Measurements from ENCODE around the gene KCNH1.

The KCNH1 gene

DNA sequence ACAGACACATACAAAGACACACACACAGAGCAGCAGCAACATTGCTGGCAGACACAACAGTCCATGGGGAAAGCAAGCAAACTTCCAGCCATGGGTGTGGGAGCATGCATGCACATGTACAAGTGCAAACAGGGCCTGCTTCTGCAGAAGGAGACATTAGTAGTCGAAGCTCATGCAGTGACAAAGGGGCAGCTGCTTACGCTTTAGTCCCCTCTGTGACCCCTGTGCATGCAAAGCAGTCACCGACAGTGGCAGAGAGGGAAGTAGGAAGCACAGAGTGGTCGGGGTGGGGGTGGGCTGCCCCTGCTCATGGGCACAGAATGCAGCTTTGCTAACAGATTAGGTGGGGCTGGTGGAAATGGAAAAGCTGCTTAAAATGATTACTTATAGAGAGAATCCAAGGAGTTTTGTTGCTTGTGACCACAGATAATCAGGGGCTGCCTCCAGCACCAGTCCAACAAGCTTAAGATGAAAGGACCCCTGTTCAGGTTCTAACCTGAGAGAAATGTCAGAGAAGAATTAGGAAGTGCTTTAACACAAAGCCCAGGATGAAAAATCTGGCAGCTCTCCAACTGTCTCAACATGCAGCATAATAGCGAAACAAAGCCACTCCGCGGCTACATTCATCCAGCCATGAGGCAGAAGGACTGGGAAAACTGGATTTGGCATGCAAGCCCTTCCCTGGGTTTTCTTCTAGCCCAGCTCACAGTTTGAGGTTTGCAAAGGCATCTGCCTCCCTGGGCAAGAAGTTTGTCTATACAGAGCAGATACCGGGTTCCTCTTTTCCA is 378.9 kb downstream of the KCNH1 start:
- no peak for DNase-seq (ENCODE audit: low spot score)

DNA sequence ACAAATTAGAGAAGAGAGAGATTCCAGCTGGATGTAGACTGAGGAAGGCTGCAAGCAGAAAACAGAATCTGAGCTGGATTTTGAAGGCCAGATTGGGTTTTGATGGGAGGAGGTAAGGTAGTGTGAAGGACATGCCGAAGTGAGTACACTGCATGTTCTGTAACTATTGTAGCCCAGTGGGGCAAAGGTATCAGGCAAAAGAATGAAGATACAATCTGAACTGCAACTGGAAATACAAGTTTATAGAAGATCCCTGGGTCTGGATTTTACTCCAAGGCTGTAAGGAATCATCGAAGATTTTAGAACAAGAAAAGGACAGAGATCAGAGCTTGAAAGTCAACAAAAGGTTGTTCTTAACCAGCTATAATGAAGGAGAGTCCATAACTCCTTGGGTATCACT is 382.0 kb downstream of the KCNH1 start:
- DNase-seq (ENCODE audit: low spot score) = no peak

- DNase-seq (ENCODE audit: low spot score) = no peak
Observed at GRCh38 chr1:210750468-210750867, 383.5 kb downstream of the KCNH1 start.

DNA sequence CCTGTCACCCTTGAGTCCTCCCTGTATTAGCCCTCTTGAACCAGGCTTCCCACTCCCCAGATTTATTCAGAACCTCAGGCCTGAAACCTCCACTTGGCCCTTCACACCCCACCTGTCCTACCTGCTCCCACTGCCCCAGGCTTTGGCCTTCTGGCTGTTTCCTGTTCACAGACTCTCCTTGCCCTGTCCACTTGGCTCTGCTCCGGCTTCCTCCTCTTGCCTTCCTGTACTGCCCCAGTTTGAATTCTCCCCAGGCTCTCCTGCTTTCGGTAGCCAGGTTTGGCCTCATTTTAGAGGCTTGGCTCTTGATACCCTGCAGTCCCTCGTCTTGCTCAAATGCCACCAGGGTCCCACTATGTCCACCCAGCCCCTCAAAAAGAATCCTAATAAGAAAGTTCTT is 385.2 kb downstream of the KCNH1 start:
- no peak for DNase-seq (ENCODE audit: low spot score)

GRCh38 chr1:210747890-210748289 is 386.1 kb downstream of the KCNH1 start:
- no peak for DNase-seq (ENCODE audit: low spot score)

DNA sequence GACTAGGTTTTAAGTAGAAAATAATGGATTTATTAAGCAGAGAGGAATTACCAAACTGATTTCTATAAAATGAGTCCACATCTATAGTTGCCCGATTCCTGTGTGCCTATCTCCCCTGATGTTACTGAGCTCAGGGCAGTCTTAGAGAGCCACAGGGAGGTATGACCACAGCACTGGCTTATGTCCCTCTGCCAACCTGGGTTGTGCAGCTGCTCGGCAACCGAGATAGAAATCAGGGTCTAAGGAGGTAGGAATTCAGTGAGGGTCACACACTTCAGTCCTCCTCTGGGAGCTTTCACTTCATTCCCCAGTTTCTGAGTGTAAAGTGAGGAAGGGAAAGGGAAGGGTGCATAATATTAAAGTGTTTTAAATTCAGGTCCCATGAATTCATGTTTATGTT is 386.8 kb downstream of the KCNH1 start:
- DNase-seq (ENCODE audit: low spot score) = no peak

GRCh38 chr1:210746024-210746731 is 387.8 kb downstream of the KCNH1 start:
- no peak for DNase-seq (ENCODE audit: low spot score)

DNA sequence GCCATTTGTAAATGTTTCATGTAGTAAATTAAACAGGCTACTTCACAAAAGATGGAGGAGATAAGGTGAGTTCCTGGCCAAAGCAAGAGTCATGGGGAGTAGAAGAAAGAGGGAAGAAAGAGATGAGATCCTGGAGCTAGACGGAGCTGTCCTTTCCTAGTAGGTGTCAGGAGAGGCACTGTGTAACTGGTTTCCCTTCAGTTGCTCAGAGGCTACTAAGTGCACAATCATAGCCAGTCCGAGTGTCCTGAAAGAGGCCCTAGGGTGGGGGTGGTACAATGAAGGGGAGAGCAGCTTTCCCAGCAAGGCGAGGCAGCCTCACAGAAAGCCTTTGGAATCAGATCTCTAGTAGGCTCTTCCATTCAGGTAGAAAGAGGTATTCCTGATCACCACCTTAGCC is 390.9 kb downstream of the KCNH1 start:
- no peak for DNase-seq (ENCODE audit: low spot score)

GRCh38 chr1:210741564-210741963 is 392.4 kb downstream of the KCNH1 start:
- DNase-seq (ENCODE audit: low spot score) = no peak

- DNase-seq (ENCODE audit: low spot score) = no peak
Observed at GRCh38 chr1:210739627-210740026, 394.3 kb downstream of the KCNH1 start.

DNA sequence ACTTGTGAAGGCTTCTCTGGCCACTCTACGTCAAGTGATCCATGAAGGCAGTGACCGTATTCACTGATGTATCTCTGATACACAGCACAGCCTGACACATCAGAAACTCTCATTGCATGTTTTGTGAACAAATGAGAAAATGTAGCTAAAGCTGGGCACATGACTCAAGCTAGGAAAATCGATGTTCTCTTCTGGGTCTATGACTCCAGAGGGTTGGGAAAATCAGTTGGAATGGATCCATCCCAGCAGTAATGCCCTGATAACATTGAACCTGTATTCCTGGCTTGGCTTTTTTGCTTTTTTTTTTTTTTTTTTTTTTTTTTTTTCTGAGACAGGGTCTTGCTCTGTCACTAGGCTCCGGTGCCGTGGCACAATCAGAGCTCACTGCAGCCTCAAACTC is 395.7 kb downstream of the KCNH1 start:
- DNase-seq (ENCODE audit: low spot score) = no peak

DNA sequence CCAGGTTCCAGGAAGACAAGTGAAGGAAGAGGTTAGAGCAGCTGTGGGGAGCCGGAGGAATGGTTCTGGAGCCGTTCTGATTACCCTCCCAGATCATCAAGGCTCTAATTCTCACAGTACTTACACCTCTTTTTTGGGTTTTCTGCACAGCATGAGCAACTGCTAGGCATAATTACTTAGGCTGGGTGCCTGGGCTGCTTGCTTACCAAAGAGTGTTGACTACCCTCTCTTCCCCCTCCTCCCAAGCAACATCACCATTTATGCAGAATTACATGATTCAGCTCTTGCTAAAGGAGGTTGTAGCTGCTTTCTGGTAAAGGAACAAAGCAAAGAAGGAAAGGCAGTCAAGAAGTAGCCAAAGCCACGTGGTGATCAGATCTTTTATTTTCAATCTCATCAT is 397.2 kb downstream of the KCNH1 start:
- DNase-seq (ENCODE audit: low spot score) = no peak

GRCh38 chr1:210731597-210731996 is 402.4 kb downstream of the KCNH1 start:
- no peak for DNase-seq (ENCODE audit: low spot score)

- DNase-seq (ENCODE audit: low spot score) = no peak
Observed at GRCh38 chr1:210731193-210731592, 402.8 kb downstream of the KCNH1 start.

GRCh38 chr1:210730023-210730422 is 403.9 kb downstream of the KCNH1 start:
- DNase-seq (ENCODE audit: low spot score) = no peak

- no peak for DNase-seq (ENCODE audit: low spot score)
Observed at GRCh38 chr1:210728437-210729149, 405.4 kb downstream of the KCNH1 start.

DNA sequence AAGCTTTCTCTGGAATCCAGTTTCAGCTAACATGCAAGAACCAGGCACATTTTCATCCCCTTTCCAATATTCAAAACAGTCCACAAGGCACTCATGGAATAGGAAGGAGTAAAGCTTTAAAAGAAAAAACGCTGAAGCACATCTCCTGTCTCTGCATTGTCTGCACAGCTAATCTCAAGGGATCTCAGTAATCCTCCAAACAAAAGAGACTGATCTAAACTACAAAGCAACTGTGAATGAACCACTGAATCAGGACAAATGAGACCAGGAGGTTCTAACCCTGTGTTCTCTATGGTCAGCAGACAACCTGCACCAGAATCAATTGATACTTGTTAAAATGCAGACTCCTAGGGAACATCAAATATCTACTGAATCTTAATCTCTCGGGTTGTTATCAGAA is 406.2 kb downstream of the KCNH1 start:
- no peak for DNase-seq (ENCODE audit: low spot score)

DNA sequence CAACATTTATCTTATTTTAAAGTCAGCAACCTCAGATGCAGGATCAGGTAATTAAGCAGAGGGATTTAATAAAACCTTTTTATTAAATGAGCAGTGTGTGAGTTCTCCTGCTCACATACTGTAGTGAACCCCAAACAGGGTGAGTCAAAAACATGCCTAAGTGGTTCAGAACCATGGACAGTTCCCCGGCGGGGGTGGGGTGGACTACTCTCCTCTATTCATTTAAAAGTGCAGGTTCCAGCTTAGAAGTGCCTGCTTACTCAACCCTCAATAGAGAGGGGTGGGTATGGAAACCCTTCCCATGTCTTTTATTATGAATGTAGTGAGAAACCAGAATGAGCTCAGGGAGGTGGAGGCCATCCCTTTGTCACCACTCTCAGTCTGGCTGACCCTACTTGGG is 407.3 kb downstream of the KCNH1 start:
- DNase-seq (ENCODE audit: low spot score) = no peak

DNA sequence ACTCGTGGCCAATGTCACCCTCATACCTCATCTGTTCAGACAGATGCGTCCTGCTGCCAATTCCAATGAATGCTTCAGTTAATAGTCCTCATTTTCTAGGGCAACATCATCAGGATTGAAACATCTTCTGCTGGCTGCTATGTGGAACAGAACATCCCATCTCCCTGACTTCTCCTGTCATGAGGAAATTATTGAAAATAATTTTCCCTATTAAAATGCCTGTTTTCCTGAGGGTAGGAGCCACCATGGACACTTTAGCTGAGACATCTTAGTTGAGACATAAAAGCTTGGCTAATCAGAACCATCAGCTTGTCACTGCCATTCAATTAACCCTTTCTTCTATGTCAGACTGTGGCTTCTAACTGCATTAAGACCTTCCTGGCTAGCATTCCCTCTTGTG is 409.2 kb downstream of the KCNH1 start:
- DNase-seq (ENCODE audit: low spot score) = no peak

DNA sequence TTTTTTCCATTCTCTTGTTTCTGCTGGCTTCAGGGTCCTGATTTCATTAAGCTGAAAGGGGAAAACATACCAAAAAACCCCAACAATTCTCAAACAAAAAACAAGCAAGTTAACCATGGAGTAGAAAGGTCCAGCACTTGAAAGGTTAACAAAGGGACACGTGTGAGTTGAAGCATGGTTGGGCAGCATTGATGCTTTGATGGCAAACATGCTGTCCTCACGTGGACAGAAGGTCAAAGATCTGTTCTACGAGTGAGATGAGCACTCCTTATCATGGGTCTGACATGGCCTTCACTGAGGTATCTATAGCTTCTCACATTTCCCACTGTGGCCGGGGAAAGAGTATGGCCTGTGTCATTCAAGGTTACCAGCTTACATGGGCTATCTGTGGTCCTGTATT is 410.3 kb downstream of the KCNH1 start:
- no peak for DNase-seq (ENCODE audit: low spot score)

- DNase-seq (ENCODE audit: low spot score) = no peak
Observed at GRCh38 chr1:210722410-210723081, 411.4 kb downstream of the KCNH1 start.

- DNase-seq (ENCODE audit: low spot score) = no peak
Observed at GRCh38 chr1:210715072-210715471, 418.9 kb downstream of the KCNH1 start.

Data from hematopoietic multipotent progenitor cell treated with erythropoietin and hydrocortisone succinate and interleukin-3 and kit ligand, for 17 days (in vitro differentiated cells).